ENCODE data around the gene SLC25A39. TPM values are rescaled to one million over a fixed set of nuclear protein-coding genes. Genes with fewer than 3 reads are reported as not detected.

Gene SLC25A39
- total and polyA plus RNA-seq, 2 of the 13 experiments (the other 11 are each of a cell fraction or from before 2014, with no cell fraction given) = 144 to 151 TPM

DNA sequence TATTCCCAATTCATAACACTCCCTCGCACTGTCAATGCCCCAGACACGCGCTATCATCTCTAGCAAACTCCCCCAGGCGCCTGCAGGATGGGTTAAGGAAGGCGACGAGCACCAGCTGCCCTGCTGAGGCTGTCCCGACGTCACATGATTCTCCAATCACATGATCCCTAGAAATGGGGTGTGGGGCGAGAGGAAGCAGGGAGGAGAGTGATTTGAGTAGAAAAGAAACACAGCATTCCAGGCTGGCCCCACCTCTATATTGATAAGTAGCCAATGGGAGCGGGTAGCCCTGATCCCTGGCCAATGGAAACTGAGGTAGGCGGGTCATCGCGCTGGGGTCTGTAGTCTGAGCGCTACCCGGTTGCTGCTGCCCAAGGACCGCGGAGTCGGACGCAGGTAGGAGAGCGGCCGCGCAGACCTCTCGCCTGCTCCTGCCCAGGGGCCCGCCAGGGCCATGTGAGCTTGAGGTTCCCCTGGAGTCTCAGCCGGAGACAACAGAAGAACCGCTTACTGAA is 20.4 kb upstream of the SLC25A39 start, which contains the start of gene GRN (continued):
- TF ChIP-seq, protein P1, sequence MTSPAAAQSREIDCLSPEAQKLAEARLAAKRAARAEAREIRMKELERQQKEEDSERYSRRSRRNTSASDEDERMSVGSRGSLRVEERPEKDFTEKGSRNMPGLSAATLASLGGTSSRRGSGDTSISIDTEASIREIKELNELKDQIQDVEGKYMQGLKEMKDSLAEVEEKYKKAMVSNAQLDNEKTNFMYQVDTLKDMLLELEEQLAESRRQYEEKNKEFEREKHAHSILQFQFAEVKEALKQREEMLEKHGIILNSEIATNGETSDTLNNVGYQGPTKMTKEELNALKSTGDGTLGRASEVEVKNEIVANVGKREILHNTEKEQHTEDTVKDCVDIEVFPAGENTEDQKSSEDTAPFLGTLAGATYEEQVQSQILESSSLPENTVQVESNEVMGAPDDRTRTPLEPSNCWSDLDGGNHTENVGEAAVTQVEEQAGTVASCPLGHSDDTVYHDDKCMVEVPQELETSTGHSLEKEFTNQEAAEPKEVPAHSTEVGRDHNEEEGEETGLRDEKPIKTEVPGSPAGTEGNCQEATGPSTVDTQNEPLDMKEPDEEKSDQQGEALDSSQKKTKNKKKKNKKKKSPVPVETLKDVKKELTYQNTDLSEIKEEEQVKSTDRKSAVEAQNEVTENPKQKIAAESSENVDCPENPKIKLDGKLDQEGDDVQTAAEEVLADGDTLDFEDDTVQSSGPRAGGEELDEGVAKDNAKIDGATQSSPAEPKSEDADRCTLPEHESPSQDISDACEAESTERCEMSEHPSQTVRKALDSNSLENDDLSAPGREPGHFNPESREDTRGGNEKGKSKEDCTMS (CRISPR knock-in tag; conservative IDR thresholded peaks at IDR 0.05) = no peak
- TF ChIP-seq ZFP36L1 (CRISPR knock-in tag; IDR thresholded peaks at IDR 0.05) (peak; percentile 7; the same call in 1 of the 2 replicates), SRY (CRISPR knock-in tag; IDR thresholded peaks at IDR 0.05) (no peak; the same call in 1 of the 2 replicates), ATM (IDR thresholded peaks at IDR 0.05; ENCODE audit: borderline replicate concordance) (no peak), CBX5 (CRISPR knock-in tag; IDR thresholded peaks at IDR 0.05; ENCODE audit: borderline replicate concordance) (peak; percentile 84; the same call in 1 of the 2 replicates), ATF7-NPFF (CRISPR knock-in tag; IDR thresholded peaks at IDR 0.05; ENCODE audit: low read depth) (peak; percentile 27; the same call in 1 of the 2 replicates), KMT2B (CRISPR knock-in tag; IDR thresholded peaks at IDR 0.05) (peak; percentile 81), ZNF720 (CRISPR knock-in tag; IDR thresholded peaks at IDR 0.05) (no peak), ZNF710 (CRISPR knock-in tag; IDR thresholded peaks at IDR 0.05; ENCODE audit: borderline replicate concordance) (peak; percentile 47; the same call in 1 of the 2 replicates), PRDM4 (CRISPR knock-in tag; IDR thresholded peaks at IDR 0.05; ENCODE audit: borderline replicate concordance) (peak; percentile 22; the same call in 1 of the 2 replicates), GFI1 (CRISPR knock-in tag; IDR thresholded peaks at IDR 0.05; ENCODE audit: borderline replicate concordance) (0 out of 2 replicates have a peak, but pooled peaks have one; percentile 33), NFYC (CRISPR knock-in tag; IDR thresholded peaks at IDR 0.05) (peak; percentile 94), PRMT3 (CRISPR knock-in tag; IDR thresholded peaks at IDR 0.05; ENCODE audit: borderline replicate concordance, low read depth) (no peak), ZNF619 (CRISPR knock-in tag; IDR thresholded peaks at IDR 0.05) (no peak), ISX (CRISPR knock-in tag; conservative IDR thresholded peaks at IDR 0.05) (no peak), ARNT (IDR thresholded peaks at IDR 0.05) (no peak), ZNF274 (CRISPR knock-in tag; IDR thresholded peaks at IDR 0.05) (peak; percentile 60)
- TF ChIP-seq, protein P2, sequence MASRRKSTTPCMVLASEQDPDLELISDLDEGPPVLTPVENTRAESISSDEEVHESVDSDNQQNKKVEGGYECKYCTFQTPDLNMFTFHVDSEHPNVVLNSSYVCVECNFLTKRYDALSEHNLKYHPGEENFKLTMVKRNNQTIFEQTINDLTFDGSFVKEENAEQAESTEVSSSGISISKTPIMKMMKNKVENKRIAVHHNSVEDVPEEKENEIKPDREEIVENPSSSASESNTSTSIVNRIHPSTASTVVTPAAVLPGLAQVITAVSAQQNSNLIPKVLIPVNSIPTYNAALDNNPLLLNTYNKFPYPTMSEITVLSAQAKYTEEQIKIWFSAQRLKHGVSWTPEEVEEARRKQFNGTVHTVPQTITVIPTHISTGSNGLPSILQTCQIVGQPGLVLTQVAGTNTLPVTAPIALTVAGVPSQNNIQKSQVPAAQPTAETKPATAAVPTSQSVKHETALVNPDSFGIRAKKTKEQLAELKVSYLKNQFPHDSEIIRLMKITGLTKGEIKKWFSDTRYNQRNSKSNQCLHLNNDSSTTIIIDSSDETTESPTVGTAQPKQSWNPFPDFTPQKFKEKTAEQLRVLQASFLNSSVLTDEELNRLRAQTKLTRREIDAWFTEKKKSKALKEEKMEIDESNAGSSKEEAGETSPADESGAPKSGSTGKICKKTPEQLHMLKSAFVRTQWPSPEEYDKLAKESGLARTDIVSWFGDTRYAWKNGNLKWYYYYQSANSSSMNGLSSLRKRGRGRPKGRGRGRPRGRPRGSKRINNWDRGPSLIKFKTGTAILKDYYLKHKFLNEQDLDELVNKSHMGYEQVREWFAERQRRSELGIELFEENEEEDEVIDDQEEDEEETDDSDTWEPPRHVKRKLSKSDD (CRISPR knock-in tag; IDR thresholded peaks at IDR 0.05; ENCODE audit: low read depth) = no peak
- TF ChIP-seq, protein P3, sequence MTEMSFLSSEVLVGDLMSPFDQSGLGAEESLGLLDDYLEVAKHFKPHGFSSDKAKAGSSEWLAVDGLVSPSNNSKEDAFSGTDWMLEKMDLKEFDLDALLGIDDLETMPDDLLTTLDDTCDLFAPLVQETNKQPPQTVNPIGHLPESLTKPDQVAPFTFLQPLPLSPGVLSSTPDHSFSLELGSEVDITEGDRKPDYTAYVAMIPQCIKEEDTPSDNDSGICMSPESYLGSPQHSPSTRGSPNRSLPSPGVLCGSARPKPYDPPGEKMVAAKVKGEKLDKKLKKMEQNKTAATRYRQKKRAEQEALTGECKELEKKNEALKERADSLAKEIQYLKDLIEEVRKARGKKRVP (CRISPR knock-in tag; IDR thresholded peaks at IDR 0.05) = peak in 1 of 2 experiments; percentile 38; a peak in 1 of 4 replicates
